CD4-positive, alpha-beta T cell treated with Interleukin-6 at 100 ng/mL for 8 hours (primary cell): Measurements from ENCODE around the gene DRC7.
"Not testable (repeated sequence)": the region's sequence is repeated elsewhere in the genome, so short reads cannot be mapped to it uniquely, and the experiment has no call there.

Source experiments
- DNase-seq: peaks from one replicate; pipeline ENCODE4 v3.0.0-alpha.2; 2020; ENCODE audit warnings: mixed read lengths, low spot score

The DRC7 gene

DNA sequence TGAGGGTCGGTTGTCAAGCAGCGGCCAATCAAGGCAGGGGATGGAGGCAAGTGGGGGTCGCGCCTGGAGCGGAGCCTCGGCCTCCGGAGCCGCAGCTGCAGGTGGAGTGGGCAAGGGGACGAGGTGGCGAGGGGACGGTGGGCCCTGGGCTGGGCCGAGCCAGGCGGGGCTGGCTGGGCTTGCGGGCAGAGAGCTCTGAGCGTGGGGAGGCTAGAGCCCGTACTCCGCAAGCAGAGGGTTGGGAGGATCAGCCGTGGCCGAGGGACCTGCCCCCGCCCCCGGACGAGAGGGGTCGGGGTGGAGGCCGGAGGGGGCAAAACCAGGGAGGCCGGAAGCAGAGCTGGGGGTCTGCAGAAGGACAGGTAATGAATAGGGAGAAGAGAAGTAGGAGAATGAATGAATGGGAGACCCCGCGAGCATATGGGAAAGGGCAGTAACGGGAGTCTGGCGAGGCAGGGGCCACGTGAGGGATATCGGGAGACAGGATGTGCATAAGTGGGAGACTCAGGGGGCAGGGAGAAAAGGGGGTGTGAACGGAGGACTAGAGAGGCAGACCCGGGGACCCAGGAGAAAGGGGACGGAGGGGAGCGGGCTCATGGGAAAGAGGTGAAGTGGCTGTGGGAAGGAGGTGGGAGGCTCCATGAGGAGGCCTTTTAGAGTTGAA is 41.3 kb downstream of the DRC7 start, which contains the start of gene KATNB1:
TSS of gene KATNB1 (plus strand) at position 16 of the 664 bp plus-strand sequence. CDS start 1,474 bp downstream, outside the sequence.
- no peak for DNase-seq

DNA sequence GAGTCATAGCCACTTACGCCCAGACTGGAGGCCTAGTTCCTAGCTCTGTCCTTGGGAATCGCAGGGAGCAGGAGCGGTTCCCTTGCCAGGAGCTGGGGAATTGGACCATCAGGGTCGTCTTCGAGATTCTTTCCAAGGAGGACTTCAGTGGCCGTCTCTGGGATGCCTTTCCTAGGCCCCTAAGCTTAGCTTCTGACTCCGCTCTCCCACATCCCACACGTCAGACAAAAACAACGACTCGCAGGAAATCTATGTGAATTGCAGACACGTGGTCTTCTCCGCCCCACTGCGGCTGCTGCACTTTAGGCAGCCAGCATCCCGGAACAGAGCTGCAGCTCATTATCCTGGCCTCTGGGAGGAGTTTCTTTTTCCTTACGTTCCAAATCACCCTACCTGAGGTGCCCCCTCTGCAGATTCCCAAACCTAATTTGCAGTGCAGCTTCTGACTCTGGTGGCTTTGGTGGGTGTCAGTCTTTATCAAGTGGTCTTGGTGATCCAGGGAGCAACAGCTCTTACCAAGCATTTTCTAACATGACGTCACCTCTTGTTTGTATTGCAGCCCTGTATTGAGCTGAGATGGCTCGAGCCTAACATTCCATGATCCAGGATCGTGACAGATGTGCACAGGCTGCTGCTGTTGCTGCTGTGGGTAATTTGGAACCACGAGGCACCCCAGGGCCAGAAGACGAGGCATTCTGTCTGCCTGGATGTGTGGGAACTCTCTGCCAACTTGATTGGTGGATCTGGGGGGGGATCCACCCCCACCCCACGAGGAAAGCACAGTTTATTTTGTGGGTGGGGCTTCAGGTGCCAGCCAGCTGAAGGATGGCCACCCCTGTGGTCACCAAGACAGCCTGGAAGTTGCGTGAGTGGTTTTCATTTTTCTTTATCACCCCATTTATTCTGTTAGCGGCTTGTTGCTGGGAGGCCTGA is 42.1 kb downstream of the DRC7 start:
- peak; percentile 53 for DNase-seq

DNA sequence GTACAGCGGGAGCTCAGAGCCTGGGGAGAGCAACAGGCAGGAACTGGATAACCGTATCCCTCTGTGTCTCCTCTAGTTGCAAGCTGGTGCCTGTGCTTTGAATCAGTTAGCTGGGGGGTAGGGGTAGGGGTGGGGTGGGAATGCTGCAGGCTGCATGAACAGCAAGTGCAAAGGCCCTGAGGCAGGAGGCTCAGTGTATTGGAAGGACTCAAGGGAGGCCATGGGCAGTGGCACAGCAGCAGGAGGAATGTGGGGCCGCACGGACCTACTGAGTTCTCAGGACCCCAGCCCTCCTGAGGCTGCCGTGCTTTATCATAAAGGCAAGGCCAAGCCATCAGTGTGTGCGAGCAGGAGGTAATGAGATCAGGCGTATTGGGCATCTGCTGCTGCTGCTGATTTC is 44.2 kb downstream of the DRC7 start:
- DNase-seq: no peak

DNA sequence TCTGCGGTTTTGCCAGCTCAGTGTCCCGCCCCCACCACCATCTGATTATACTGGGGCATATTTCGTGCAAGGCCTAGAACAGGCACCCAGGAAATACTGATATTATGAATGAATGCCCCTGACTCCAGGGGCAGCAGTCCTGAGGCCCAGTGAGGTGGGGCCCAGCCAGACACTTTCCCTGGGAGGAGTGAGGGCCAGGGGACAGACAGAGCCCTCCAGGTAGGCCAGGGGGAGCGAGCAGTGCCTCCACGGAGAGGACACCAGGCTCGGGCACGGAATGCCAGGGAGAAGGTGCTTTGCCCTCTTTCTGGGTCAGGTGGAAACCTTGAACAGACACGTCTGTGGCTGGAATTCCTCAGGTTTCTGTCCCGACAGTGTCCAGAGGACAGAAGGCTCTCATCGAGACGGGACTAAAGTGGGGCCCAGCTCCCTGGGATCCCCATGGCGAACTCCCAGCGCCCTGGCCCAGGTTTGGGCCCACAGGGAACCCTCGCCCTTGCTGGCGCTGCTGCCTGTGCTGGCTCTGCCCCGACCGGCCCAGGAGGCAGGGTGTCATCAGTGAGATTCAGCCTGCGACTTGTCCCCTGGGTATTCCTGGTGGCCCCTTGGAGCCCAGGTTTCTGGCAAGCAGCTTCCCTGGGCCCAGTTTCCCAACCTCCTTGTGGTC is 45.3 kb downstream of the DRC7 start:
- DNase-seq: no peak

DNA sequence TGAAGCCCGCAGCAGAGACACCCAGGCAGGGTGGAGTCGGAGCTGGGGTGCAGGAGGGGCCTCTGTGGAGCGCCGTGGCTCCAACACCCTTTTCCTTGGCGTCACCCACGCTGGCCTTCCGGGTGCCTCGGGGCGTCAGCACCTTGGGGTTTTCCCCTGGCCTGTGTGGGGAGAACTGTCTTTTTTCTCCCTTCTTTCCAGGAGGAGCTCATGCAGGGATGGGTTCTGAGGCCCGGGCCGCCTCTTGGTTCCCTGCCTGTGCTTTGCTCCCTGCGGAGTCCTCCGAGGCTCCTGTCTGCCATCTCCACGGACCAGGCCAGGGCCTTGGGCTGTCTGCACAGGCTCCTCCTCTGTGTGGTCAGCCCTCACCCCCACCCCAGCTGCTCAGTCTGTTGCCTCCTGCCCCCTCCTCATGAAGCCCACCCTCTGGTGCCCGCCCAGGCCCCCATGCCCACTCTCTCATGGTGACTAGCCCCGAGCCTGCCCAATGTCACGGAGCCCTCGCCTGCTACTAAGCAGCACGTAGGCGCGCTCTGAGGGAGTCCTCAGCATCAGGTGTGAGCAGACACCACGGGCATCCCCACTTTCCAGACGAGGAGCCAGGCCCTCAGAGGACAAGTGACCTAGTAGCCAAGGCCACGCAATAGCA is 45.9 kb downstream of the DRC7 start:
- no peak for DNase-seq

DNA sequence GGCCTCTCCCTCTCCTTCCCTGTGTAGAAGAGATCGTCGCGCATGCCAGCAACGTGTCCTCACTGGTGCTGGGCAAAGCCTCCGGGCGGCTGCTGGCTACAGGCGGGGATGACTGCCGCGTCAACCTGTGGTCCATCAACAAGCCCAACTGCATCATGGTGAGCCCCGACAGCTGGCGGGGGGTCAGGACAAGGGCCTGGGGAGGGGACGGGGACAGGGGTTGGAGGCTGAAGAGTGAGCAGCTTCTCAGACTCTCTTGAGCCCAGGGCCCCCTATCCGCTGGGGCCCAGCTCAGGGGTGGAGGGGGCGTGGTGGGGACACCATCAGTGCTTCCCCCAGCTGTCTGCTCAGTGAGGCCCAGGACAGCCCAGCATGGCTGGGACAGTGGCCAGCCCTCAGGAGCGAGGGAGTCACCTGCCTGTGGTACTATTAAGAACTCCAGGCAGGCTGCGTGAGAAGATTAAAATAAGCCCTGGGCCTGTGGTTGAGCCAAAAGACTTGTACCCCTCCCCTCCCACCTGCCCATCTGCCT is 47.1 kb downstream of the DRC7 start:
- no peak for DNase-seq

DNA sequence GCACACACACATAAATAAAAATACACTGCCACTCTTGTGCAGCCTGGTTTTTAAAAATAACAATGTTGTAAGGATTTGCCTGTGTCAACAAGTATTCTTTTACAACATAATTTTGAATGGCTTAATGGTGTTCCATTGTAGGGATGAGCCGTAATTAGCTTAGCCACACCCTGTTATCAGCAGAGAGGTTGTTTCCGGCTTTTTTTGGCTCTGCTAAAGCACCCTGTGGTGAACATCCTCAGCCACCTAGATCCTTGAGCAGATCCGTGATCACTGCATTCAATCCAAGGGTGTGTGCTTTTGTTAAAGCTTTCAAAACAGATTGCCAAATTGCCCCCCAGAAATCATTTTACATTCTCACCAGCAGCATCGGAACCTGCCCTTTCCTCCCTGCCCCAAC is 47.9 kb downstream of the DRC7 start:
- DNase-seq: no peak

DNA sequence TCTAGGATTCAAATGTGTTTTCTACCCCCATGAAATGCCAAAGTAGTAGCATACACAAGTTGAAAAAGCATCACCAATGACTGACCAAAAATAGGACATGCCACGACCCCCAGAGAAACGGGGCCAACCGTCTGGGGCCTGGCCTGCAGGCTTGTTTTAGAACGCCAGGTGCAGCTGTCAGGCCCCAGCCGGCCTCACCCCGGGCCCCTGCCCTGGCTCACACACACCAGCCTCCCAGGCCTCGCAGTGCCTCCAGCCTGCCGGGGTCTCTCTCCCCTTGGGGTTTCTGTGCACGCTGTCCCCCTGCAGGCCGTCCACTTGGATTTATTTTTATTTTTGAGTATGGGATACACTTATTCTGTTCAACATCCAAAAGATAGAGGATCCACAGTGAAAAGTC is 48.9 kb downstream of the DRC7 start:
- DNase-seq: no peak

DNA sequence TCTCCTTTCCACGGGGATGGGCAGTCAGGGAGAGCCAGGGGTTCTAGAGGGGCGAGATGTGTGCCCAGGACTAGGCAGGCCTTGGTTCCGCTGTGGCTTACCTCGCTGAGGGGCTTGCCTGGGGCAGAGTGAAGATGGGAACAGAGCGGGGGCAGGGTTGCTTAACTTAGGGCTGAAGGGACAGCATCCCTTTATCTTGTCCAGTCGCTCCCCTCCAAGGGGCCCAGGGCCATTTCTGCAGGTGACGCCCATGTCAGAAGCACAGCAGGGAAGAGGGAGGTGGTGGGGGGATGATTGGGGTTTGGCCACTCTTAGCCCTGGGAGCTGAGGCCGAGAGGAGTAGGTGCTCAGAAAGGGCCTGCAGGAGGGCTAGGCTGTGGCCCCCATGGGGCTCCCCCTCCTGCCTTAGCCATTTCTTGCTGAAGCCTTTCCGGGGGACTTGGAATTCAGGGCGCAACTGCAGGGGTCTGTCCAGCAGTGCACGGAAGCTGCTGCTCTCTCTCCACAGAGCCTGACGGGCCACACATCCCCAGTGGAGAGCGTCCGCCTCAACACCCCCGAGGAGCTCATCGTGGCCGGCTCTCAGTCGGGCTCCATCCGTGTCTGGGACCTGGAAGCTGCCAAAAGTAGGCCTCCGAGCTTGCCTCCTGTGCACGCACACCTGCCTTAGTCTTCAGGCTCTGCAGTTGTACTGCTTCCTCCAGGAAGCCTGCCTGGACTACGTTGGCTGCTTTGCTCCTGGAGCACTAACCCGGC is 49.5 kb downstream of the DRC7 start:
- DNase-seq: no peak

DNA sequence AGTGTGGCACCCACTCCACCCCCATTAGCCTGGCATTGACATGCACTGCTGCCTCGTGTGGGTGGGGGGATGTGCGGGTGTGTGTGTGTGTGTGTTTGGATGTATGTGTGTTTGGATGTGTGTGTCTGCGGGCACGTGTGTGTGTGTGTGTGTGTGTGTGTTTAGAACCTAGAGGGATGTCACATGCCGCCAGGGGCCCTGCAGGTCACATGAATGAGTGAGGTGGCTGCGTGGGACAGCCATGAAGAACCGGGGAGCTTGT is 50.0 kb downstream of the DRC7 start:
- DNase-seq: no peak

DNA sequence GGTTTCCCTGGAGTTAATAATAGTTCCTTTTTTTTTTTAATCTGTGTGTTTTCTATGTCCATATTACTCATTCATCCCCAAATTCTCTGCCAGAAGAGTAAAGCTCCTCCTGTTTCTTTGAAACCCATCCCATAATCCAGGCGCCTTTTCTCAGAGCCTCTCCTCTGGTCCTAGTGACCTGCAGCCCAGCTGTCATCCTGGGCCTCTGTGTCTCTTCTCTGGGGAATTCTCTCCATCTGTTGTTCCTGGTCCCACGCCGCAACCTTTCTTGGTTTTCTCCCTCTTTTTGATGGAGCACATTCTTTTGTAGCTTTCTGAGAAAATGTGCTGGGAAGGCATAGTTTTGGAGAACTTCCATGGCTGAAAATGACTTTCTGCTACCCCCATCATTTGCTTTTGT is 51.2 kb downstream of the DRC7 start:
- DNase-seq: no peak

DNA sequence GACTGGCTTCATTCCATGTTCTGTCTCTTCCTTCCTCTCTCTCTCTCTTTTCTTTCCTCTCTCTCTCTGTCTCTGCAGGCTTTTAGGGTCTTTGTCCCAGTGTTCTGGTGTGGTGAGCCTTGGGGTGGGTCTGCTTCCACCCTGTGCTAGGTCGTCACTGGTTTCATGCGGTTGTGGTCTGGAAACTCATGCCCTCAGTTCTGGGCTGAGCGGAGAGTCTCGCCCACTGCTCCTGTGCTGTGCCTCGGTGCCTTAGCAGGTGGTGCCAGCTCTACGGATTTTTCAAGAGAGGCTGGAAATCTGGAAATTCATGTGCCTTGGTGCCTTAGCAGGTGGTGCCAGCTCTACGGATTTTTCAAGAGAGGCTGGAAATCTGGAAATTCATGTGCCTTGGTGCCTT is 51.7 kb downstream of the DRC7 start:
- not testable (repeated sequence) for DNase-seq

DNA sequence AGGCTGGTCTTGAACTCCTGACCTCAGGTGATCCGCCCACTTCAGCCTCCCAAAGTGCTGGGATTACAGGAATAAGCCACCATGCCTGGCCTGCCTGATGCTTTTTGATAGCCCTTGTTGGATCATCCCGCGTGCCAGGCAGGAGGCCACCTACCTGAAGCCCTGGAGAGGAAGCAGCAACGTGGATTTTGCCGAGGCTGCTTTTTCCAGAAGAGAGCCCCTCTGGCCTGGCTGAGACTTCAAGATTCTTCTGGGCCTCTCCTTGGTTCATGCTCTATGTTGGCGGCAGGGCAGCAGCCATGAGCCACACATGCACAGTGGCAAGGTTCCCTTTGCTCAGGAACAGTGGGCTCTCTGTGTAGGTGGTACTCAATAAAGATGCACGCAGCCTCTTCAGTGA is 52.5 kb downstream of the DRC7 start:
- no peak for DNase-seq

DNA sequence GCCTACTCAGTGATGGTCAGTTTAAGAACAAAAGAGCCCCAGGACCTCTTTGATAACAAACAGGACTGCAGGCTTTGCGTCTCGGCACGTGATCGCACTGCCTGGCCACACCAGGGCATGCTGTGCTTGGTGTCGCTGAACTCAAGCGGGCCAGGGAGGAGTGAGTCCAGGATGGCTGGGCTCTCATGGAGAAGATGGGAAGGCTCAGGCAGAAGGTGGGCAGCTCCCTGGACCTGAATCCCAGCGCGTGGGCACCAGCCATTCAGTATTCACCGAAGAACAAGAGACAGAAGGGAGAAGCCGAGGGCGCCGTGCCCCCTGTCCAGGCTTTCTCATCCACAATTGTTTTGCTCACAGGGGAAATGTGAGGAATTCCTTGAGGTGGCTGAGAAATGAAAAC is 52.9 kb downstream of the DRC7 start:
- DNase-seq: no peak

DNA sequence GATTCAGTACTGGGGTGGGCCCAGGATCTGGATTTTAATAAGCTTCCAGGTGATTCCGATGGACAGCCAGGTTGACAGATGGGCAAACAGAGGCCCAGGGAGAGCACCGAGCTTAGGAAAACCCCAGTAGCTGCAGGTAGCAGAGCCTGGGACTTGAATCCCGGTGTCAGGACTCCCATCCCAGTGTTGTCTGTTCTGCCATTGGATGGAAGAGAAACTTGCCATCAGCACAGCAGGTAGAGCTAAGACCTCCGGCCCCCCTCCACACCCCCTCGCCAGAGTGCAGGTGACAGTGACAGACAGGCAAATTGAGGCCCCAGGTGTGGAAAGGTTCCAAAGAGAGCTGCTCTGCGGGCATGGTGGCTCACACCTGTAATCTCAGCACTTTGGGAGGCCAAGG is 53.4 kb downstream of the DRC7 start:
- no peak for DNase-seq

DNA sequence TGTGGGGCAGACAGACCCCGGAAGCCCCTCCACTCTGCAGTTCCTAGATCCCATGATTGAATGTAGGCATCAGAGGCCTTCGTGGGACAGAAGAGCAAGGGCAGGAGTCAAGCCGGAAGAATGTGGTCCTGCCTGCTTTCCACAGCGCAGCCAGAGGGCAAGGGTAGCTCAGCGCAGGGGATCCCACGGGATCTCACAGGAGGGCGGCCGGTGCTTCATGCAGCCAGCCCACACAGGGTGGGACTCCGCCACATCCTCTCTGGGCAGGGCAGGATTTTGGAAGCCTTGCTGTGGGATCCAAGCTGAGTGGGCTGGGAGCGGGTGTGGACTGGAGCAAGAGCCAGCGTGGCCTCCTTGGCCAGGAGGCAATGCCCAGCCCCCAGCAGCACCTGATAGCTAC is 54.0 kb downstream of the DRC7 start:
- no peak for DNase-seq

DNA sequence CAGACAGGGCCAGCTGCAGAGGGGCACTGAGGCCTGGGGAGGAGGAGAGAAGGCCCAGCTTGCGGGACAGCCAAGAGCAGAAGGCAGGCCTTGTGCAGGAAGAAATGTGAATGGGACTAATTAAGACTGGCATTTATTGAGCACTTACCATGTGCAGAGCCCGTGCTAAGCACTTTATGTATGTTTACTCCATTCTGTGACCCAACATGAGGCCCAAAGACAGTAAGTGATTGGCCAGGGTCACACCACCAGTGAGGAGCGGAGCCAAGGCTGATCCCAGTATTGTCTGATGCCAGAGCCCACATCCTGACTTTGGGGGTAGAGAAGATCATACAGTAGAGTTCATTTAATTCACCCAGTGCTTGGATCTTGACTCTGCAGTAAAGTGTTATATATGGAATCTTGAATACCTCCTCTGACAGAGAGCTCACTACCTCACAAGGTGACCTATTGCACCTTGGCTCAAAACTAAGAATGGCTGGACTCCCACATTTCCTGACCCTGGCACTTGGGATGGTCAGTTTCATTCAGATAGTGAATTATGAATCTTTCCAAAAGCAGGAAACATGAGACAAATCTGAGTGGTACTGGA is 54.6 kb downstream of the DRC7 start:
- DNase-seq: no peak

DNA sequence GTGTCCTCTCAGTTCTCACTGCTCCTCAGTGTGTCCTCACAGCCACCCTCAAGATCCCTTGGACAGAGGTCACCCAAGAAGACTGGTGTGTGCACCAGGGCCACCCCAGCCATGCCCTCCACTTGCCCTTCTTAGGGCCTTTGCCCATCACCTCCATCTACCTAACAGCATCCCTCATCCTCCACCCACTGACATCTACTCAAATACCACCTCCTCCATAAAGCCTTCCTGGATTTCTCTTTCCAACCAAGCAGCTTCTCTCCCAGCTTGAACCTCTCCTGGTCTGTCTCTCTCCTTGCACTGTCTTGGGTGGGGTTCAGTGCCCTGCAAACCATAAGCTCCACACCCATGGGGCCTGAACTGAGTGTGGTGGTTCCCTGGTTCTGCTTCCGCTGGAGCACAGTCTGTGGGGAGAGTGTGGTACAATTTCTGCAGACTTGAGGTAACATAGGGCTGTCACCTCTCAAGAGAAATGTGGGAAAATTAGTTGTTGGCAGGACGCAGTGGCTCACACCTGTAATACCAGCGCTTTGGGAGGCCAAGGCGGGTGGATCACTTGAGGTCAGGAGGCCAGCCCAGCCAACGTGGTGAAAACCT is 55.3 kb downstream of the DRC7 start:
- no peak for DNase-seq

DNA sequence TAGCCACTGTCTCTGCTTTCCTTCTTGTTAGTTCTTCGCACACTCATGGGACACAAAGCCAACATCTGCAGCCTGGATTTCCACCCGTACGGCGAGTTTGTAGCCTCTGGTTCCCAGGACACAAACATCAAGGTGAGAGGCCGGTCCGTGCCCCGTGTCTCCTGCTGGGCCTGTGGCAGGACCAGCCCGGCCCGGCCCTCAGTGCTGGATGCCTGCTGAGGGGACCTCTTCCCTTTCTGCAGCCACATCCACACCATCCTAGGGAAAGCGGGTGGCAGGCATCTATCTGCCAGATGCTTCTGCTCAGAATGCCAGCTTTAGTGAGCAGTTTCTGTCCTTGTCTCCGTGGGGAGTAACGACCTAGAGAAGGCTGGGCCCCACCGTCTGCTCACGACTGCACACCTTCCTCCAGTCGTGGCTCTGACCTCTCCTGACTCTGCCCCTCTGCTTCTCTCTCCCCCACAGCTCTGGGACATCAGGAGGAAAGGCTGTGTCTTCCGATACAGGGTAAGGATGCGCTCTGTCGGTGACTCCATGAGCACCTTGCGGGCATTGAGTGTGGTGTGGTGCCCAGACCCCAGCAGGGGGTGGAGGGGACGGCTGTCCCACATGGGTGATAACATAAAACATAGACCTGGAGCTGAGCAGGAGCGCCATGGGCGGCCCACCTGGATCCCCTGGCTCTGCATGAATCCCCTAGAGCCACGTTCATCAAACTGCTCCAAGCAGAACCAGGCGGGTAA is 56.4 kb downstream of the DRC7 start:
- no peak for DNase-seq

DNA sequence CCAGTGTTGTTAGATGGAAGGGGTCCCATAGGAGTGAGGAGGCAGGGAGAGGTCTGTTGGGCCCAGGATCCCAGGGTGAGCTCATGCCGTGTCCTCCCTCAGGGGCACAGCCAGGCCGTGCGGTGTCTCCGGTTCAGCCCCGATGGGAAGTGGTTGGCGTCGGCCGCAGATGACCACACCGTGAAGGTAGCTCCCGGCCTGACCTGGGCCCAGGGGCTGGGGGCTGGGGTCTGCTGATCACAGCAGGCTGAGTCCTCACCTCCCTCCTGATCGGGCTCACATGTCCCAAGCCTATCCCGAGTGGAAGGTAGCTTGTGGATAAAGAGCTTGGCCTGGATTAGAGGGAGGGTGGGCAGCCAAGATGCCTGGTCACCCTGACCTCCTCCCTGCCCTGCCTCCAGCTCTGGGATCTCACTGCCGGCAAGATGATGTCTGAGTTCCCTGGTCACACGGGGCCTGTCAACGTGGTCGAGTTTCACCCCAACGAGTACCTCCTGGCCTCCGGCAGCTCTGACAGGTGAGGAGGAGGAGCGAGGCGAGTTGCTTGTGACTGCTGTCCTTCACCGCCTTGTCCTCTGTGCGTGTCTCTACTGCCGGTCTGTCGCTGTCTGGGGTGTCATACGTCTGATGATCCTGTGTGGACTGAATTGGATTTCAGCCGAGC is 57.1 kb downstream of the DRC7 start:
- DNase-seq: no peak
